ENCODE data around the gene ZBTB7C. TPM values are rescaled to one million over a fixed set of nuclear protein-coding genes. Genes with fewer than 3 reads are reported as not detected.
A peak's percentile ranks its signal among the peaks of the same experiment; 100 is the strongest.

The ZBTB7C gene
- total RNA-seq, 1 donor, result 0.09 TPM

GRCh38 chr18:48226401-48226800 lies 182.8 kb downstream of the ZBTB7C start:
- DNase-seq (ENCODE audit: low read depth), result no peak
- no peak for TF ChIP-seq CTCF (IDR thresholded peaks at IDR 0.05; ENCODE audit: insufficient read depth, low read length)
- H3K4me3 ChIP-seq (ENCODE audit: low read depth, low read length), result no peak overlapping the region

DNA sequence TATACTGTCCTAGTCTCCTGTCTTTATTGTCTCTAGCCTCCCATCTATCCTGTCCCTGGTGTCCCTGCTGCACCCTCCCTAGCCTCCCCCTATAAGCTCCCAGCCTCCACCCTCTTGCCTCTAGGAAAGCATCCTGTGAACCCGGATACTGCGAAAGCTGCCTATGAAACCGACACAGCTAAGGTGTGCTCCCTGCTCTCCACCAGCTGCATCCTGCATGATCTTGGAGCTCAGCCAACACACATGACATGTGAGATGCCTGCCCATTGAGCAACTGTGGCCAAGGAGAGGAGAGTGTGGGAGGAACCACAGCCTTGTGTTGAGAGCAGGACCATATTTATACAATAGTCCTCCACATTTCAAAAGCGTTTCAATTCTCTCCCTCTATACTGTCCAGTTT lies 187.1 kb downstream of the ZBTB7C start:
- TF ChIP-seq CTCF (IDR thresholded peaks at IDR 0.05; ENCODE audit: insufficient read depth, low read length), result no peak
- H3K4me3 ChIP-seq (ENCODE audit: low read depth, low read length), result no peak overlapping the region
- peak; percentile 27 for DNase-seq (ENCODE audit: low read depth)

DNA sequence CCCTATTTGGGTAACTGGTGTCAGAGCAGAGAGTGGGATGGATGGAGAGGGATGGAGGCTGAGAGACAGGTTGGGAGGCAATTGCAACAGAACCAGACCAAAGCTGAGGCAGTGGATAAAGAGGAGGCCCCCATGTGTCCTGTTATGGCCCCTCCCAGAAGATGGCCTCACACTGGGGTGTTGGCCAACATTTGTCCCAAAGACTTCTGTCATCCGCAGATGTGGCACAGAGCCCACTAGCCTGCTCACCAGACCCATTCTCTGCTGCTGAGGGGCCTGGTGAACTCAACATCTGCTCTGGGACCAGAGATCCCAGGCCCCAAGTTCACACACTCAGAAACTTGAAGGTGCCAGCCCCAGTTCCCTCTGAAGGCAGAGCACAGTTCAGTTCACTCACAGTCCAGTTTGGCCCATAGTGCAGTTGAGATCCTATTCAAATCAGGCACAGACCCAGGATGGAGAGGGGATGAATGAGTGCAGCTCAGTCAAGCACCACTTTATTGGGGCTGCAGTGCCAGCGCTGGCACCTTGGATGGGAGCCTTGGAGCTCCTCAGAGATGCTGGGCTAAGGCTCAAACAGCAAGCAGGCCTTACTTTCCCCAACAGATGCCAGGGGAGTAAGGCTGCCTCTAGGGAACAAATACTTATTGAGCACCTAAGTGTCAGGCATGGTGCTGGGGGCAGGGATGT lies 189.2 kb downstream of the ZBTB7C start:
- H3K4me3 ChIP-seq (ENCODE audit: low read depth, low read length), result no peak overlapping the region
- no peak for DNase-seq (ENCODE audit: low read depth)
- no peak for TF ChIP-seq CTCF (IDR thresholded peaks at IDR 0.05; ENCODE audit: insufficient read depth, low read length)

DNA sequence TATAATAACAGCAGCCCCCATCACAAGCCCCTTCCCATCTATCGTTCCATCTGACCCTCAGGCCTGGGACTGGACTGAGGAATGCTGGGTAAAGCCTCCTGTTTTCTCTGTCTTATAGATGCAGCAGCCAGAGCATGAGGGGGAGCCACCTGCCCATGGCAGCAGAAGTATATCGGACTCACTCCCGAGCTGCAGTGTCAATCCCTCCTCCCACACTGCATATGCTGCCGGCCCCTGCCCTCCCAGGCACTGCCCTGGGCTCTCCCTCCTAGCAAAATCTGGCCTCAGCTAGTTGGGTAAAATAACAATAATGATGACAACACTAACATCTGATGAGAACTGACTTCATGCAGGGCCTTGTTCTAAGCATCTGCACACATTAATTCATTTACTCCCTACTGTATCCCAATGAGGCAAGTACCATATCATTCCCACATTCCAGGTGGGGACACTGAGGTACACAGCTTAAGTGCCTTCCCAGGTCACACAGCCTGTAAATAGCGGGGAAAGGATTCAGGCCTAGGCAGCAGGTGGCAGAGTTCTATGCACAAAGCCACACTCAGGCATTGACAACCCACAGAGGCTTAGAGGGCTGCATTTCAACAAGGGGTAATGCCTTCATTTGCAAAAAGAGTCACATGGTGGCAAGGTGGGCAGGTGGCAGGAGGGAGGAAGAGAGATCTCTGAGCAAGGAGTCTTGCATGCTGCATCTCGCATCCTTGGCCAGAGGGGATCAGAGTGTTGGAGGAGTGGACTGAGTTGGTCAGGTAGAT lies 190.0 kb downstream of the ZBTB7C start:
- H3K4me3 ChIP-seq (ENCODE audit: low read depth, low read length), result no peak overlapping the region
- DNase-seq (ENCODE audit: low read depth), result no peak
- no peak for TF ChIP-seq CTCF (IDR thresholded peaks at IDR 0.05; ENCODE audit: insufficient read depth, low read length)

DNA sequence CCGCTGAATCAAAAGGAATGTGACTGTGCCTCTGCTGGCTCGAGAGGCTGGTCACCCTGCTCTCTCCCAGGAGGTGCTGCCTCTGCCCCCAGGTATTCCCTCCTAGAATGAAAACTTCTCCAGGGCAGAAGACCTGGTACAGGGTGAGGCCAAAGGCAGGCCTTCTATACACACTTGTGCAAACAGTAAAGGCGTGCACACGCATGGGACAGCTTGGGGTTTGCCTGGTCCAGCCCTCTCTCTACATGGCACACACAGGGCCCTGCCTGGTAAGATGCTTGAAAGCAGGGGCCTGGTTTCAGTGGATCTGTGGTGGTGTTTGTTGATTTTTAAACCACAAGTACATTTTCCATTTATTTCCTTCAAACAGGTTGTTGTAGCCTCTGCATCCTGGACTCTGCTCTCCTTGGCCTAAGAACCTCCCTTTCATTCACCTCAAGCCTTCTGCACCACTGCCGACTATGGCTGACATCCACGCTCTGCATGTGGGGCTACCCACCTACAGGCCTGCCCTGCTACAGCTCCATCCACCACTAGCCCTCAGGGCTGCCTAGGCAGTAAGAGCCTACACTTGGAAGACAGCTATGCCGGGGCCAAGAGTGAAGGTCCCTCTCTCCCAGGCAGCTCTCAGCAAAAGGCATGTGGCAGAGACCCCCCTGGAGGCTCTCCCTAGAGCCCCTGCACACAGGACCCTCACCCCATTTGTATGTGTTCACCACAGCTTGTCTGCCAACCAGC lies 190.7 kb downstream of the ZBTB7C start:
- no peak overlapping the region for H3K4me3 ChIP-seq (ENCODE audit: low read depth, low read length)
- DNase-seq (ENCODE audit: low read depth), result no peak
- TF ChIP-seq CTCF (IDR thresholded peaks at IDR 0.05; ENCODE audit: insufficient read depth, low read length), result no peak

- no peak overlapping the region for H3K4me3 ChIP-seq (ENCODE audit: low read depth, low read length)
Measured at GRCh38 chr18:48217258-48218250, 191.6 kb downstream of the ZBTB7C start.

More at GRCh38 chr18:48217258-48218250, 191.6 kb downstream of the ZBTB7C start:
- TF ChIP-seq CTCF (IDR thresholded peaks at IDR 0.05; ENCODE audit: insufficient read depth, low read length), result no peak
- DNase-seq (ENCODE audit: low read depth), result no peak
